ENCODE measurements around the gene TICAM2. TPM values are rescaled to one million over a fixed set of nuclear protein-coding genes. Genes with fewer than 3 reads are reported as not detected.

The TICAM2 gene
- total RNA-seq, 1 donor from 2014 or later, result 6.9 TPM

DNA sequence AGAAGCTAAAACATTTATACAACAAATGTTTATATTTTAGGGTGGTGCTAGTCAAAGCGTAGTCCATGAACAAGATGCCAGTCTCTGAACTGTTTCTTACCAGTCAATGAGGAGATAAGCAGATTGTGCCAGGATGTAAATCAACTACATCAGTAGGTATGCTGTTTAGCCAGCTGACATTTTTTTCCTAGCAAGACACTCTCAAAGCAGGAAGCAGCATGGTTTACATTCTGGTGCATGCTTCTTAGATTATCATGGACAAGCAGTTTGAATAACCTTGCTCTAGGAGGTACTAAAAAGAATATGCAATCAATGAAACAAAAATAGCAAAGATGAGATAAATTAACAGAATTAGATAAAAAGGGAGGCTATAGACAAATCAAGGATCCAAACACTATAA, 17.0 kb downstream of the TICAM2 start:
- Histone ChIP-seq H3K4me3 (no peak overlapping the region), H3K36me3 (no peaks in the 10 kb centered on the region), H3K27ac (no peak overlapping the region), H3K4me1 (no peaks in the 10 kb centered on the region), H3K9me3 (no peaks in the 10 kb centered on the region), H3K27me3 (no peaks in the 10 kb centered on the region)
- no peak for ATAC-seq
- intact Hi-C loops (cut with DNase I), result no loop called here
- no peak for DNase-seq
- TF ChIP-seq, protein P1, sequence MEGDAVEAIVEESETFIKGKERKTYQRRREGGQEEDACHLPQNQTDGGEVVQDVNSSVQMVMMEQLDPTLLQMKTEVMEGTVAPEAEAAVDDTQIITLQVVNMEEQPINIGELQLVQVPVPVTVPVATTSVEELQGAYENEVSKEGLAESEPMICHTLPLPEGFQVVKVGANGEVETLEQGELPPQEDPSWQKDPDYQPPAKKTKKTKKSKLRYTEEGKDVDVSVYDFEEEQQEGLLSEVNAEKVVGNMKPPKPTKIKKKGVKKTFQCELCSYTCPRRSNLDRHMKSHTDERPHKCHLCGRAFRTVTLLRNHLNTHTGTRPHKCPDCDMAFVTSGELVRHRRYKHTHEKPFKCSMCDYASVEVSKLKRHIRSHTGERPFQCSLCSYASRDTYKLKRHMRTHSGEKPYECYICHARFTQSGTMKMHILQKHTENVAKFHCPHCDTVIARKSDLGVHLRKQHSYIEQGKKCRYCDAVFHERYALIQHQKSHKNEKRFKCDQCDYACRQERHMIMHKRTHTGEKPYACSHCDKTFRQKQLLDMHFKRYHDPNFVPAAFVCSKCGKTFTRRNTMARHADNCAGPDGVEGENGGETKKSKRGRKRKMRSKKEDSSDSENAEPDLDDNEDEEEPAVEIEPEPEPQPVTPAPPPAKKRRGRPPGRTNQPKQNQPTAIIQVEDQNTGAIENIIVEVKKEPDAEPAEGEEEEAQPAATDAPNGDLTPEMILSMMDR (IDR thresholded peaks at IDR 0.05), result no peak

DNA sequence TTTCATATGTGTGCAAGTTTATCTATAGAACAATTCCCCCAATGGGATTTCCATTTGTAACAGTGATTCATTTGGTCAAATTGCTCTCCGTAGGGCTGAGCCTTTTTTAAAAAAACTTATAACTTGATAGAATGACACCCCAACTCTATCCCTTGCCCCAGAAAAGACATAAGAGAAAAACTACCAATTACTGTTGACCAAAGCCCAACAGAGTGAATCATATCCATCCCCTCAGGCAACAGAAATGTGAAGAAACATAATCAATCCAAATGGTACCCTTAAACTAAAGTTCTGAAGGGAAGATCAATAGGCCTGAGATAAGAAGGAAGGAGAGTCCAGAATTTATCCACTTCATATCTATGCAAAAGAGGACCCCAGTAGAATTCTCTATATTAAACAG, 17.8 kb downstream of the TICAM2 start:
- DNase-seq (no peak), ATAC-seq (no peak)
- H3K27me3 ChIP-seq, result no peaks in the 10 kb centered on the region
- intact Hi-C loops (cut with DNase I), result no loop called here
- H3K4me1 ChIP-seq, result no peaks in the 10 kb centered on the region
- no peaks in the 10 kb centered on the region for H3K9me3 ChIP-seq
- TF ChIP-seq, protein P1 (IDR thresholded peaks at IDR 0.05), result no peak
- H3K36me3 ChIP-seq, result no peaks in the 10 kb centered on the region
- H3K4me3 ChIP-seq, result no peak overlapping the region
- no peak overlapping the region for H3K27ac ChIP-seq

DNA sequence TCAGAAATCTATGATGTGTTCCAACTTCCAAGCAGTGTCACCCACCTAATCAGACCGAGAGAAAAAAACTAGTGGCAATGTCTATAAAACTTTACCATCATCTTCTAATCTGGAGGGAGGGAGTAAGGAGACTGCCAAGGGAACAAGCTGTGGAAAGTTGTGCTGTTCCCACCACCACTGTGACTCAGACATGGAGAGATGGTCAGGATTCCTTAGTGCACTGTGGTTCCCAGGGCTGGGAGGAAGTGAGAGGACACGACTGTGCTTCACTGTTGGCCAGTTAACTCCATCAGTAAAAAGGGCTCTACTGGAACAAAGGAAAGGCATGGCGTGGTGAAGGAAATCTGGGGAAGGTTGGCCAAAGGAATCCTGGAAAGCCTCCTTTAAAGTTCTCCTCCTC, 18.8 kb downstream of the TICAM2 start:
- Histone ChIP-seq H3K4me1 (no peaks in the 10 kb centered on the region), H3K27ac (no peak overlapping the region), H3K4me3 (no peak overlapping the region), H3K27me3 (no peaks in the 10 kb centered on the region), H3K36me3 (no peaks in the 10 kb centered on the region), H3K9me3 (no peaks in the 10 kb centered on the region)
- intact Hi-C loops (cut with DNase I), result no loop called here
- ATAC-seq (no peak), DNase-seq (no peak)
- TF ChIP-seq, protein P1 (IDR thresholded peaks at IDR 0.05), result no peak

DNA sequence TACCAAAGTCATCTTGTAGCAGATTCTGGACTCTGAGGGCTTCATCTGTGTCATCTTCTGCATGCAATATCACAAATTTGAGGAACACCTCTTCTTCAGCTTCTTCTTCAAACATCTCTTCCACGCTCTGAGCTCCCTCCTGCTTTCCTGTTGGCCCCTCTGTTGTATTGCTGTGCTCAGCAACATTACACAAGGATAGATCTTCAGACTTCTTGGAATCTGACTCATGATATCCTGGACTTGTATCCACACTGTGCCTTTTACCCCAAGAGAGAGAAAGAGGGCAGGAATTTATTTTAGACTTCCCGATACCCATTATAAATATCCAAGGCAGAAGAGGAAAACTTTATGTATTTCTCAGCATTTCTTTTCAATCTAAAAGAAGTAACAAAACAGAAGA, 21.3 kb downstream of the TICAM2 start:
- no peak for DNase-seq
- H3K27ac ChIP-seq, result no peak overlapping the region
- no peaks in the 10 kb centered on the region for H3K9me3 ChIP-seq

DNA sequence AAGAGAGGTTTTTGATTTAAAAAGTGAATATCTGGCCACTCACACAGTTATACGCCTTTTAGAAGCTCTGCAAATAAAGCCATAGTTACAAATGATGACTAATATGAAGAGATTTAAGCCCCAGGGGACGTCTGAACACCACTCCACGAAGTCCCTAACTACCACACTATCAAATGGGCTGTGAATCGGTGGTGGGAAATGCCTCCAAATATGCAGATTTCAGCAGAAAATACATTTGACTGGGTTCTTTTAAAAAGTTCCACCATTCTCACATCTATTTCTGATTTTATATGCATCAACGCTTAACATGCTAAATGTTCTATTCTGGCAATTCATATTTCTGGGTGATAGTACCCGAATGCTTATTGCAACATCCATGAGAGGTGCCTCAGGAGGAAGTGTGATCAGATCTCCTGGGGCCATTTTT, 22.5 kb downstream of the TICAM2 start:
- no peaks in the 10 kb centered on the region for H3K4me1 ChIP-seq
- no peak for ATAC-seq
- TF ChIP-seq, protein P1 (IDR thresholded peaks at IDR 0.05), result no peak

More for the DNA sequence above, 21.3 kb downstream of the TICAM2 start:
- intact Hi-C loops (cut with DNase I), result no loop called here
- Histone ChIP-seq H3K27me3 (no peaks in the 10 kb centered on the region), H3K4me3 (no peak overlapping the region), H3K36me3 (no peaks in the 10 kb centered on the region), H3K4me1 (no peaks in the 10 kb centered on the region)
- no peak for ATAC-seq
- TF ChIP-seq, protein P1 (IDR thresholded peaks at IDR 0.05), result no peak

DNA sequence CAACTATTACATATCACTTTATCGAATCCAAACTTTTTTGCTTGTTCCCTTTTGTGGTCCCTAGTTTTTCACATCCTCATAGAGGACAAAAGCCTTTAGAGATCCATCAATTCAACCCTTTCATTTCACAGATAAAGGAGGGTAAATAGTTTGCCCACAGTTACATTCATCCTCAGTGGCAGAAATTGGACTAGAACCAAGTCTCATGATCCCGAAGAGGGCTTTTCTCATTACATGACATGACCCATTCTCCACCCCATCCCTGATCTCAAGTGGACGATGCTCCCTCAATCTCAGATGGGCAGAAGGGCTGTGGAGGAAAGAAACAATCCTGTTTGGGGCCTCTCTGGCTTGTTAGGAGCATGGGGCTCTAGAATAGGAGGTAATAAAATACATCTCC, 23.1 kb downstream of the TICAM2 start:
- Histone ChIP-seq H3K27me3 (no peaks in the 10 kb centered on the region), H3K4me3 (no peak overlapping the region), H3K9me3 (no peaks in the 10 kb centered on the region), H3K27ac (no peak overlapping the region), H3K4me1 (no peaks in the 10 kb centered on the region), H3K36me3 (no peaks in the 10 kb centered on the region)
- ATAC-seq (no peak), DNase-seq (no peak)
- intact Hi-C loops (cut with DNase I), result loop anchor here (5.0 kb wide), 1 partner anchor 272 kb away; no protein-coding TSS in a partner anchor
- TF ChIP-seq, protein P1 (IDR thresholded peaks at IDR 0.05), result no peak

More for the DNA sequence above, 22.5 kb downstream of the TICAM2 start:
- intact Hi-C loops (cut with DNase I), result loop anchor here (5.0 kb wide), 1 partner anchor 272 kb away; no protein-coding TSS in a partner anchor
- no peak for DNase-seq
- Histone ChIP-seq H3K9me3 (no peaks in the 10 kb centered on the region), H3K36me3 (no peaks in the 10 kb centered on the region), H3K4me3 (no peak overlapping the region), H3K27me3 (no peaks in the 10 kb centered on the region), H3K27ac (no peak overlapping the region)

Measured in upper lobe of right lung (tissue), 1 donor.